Activated CD4-positive, alpha-beta T cell treated with anti-CD3 and anti-CD28 coated beads, Interleukin-2, amount 50 U/mL, for 4 hours (primary cell): ENCODE data around the gene CD63.
A peak's percentile ranks its signal among the peaks of the same experiment; 100 is the strongest.

Experiments
- DNase-seq, 2 experiments: peaks; one replicate each; pipeline ENCODE4 v3.0.0-alpha.2; 2020

The CD63 gene

DNA sequence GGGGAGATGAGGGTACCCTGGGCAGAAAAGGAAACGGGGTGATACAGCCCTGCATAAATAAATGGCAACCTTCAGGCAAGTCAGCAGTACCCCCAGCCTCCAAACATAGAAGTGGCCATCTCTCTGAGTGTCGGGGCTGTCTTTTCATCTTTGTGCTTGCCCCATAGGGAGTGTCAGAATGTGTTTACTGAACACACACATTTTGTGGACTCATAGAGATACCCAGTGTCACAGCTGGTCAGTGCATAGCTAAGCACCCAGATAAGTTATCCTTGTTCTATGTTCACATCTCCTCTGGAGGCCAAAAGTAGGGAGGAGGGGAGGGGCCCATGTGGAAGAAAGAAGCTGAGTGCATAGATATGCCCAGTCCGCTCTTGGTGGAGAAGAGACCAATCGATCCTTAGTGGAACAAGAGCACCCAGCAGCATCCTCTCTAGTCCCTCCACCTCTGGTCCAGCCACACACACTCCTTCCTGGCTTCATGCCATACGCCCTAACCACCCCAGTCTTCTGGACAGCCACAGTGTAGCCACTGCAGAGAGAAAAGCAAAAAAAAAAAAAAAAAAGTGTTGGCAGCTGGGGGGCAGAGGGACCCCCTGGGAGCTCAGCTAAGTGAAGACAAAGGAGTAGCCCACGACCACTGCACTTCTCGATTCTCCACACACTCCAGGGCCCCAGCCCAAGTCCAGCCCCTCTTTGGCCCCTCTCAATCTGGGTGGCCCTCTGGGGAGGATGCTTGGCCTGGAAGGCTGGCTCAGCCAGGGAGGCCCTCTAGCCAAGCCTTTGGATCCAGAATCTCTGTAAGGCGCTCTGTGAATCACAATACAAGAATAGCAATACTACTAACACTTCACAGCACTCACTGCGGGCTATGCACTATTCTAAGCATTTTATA is 23.7 kb downstream of the CD63 start:
- no peak for DNase-seq

DNA sequence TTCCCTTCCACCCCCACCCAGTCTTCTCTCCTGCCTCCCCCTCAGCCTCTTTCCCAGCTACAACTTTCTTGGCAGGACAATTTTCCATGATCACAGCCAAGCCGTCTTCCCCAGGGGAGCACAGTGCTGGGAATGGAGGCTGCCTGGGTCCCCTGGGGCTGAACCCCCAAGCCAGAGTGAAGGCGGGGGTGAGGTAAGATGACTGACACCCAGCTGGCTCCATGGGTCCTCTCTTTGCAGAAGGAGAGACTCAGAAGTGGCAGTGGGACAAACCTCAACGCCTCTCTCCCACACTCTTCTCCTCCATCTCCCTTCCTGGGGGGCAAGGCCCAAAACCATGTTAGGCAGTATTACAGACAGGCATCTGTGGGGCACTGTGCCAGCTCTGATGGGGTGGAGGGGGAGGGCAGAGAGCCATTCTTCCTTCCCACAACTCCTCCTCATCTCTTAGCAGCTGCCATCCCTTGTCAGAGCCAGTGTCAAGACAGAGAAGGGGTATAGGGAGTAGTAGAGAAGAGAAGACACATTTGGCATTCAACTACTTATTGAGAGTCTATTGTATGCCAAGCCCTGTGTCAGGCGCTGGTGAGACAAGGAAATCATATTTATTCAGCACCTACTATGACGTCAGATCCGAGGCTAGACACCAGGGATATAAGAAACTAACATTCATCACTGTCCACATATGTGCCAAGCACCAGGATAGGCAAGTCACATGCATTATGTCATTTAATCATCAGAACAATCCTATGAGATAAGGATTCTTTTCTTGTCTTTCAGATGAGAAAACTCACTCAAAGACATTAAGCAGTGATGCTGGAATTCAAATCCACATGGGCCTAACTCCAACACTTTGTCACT is 24.7 kb downstream of the CD63 start:
- DNase-seq = no peak

DNA sequence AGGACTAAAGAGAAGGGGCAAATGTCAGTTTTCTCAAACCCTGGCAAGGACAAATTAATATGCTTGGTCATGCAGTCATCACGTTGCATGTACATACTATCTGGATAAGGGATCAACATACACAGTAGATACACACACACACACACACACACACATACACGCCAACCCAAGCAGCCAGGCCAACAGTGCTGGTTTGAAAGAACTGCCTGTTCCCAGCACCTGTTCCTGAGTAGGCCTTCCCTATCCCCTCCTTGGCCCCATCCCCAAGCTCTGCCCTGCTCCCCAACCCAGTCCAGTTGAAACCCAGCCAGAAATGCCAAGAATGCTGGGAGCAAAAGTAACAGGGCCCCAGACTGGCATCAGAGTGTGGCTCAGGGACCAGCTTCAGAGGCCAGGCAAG is 25.5 kb downstream of the CD63 start:
- DNase-seq = no peak

DNA sequence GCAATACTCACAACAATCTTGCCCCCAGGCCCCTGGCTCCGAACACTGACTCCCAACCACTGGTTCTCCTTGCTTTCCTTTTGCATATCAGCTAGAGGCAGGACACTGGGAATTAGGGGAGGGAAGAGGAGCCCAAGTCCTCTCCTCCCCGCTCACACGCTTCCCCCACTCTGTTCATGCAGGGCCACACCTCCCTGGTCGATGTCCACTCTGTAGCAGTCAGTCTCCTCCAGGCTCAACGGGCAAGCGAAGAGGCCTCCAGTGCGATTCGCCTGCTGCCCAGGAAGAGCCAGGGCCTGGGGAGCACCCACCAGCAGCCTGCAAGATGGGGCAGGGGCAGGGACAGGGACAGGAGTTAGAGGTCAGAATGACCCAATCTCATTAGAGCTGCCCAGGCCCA is 25.9 kb downstream of the CD63 start:
- no peak for DNase-seq

DNA sequence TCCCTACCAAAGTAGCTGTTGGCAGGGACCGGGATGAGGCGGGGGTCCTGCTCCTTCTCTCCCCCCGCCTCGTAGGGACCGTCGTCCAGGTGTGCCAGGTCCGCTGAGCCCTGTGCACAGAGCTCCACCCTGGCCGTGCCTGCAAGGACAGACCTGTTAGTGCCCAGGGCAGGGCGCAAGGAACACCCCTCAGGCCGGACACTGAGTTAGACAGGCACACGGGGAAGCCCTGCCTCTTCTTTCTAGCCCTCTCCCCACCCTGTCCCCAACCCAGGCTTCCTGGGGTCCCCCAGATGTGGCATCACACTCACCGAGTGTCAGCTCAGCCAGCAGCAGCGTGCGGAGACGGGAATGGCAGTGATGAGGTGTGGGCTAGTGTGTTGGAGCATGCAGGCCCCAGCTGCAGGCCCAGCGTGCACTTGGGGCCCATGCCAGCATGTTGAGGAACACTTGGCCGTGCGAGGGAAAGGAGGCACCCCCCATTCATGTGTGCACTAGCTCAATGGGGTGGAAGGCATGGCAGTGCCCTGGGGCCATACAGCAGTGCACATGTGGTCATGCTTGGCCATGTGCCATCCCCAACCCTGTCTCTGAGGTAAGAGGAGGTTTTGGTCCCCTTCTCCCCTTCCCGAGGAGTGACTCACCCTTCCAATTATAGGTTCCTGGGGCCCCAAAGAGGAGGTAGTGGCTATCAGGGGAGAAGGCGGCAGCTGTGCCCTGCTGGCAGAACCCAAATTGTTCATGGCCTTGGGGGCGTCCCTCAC is 28.4 kb downstream of the CD63 start:
- DNase-seq = no peak

DNA sequence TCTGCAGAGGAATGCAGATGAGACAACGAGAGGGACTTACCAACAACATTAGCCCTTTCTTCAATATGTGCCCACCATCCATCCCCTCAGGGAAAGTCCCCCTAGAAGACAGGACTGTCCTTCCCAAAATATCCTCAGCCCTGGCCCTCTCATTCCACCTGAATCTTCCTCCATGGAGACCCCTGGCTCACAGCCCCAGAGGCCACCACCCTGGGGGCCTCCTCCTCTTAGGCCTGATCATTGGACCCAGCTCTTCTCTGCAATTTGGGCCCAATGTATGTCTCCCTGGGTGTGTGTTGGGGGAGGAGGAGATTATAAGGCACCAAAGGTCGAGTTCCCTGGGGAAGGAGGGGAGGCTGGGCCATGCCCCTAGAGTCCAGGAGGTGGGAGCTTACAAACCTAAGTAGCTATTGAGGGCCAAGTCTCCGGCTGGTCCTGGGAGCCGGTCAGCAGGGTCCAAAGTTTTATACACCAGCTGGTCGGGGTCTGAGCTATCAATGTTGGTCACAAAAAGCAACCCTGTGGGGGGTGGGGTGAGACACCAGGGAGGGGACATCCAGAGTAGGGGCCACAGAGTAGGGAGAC is 29.2 kb downstream of the CD63 start:
- DNase-seq = no peak

DNA sequence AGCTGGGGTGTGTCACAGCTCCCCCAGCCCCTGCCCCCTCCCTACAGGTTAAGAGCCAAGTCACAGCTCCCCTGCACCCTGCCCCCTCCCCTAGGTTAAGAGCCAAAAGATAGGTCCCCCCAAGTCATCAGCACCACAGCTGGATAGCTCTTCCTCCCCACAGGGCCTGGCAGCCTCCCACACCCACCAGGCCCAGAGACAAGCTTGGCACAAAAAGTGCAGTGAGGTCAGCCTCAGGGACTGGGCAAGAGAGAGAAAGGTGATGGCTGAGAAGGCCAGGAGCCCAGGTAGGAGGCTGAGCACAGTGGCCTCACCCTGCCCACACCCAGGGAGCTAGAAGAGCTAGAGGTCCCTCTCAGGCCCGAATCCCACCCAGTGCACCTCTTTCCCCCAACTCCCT is 29.8 kb downstream of the CD63 start:
- DNase-seq = no peak

DNA sequence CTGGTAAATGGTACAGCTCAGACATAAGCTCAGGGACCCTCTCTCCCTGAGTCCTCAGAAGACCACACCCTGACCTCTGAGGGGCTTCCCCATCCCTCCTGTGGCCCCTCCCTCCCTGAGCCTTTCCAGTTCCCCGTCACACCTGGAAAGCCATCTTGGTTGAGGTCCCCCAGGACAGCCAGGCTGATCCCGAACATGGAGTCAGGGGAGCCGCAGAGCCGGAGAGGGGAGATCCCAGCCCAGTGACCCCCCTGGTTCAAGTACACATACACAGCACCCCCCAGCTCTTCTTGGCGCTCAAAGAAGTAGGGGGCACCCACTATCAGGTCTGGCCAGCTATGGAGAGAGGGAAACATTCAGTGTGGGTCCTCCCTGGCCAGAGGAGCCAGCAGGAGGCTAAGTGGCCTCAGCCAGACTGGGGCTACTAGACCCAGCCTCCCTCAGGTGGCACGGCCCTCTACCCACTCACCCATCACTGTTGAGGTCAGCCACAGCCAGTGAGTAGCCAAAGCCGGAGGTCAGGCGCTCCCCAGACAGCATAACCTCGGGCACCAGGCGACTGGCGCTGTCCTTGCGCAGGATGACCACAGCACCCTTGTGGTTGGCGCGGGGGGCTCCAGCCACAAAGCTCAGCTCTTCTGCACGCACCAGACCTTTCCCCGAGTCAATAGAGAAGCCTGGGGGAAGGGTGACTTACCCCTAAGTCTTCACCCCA is 30.4 kb downstream of the CD63 start:
- DNase-seq = no peak

DNA sequence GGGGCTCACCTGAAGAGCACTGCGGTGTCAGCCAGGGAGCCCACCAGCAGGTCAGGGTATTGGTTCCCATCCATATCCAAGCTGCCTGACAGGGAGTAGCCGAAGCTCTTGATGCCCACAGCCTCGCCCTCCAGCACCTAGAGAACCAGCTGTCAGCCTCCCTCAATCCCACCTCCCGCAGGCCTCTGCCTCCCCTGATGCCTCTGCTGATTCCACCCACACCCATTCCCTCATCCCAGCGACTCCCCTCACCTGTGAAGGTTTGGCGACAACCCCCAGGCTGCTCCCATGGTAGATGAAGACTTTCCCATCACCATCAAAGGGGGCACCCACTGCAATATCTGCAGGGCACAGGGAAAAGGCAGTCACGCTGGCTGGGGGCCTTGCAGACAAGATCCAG is 31.1 kb downstream of the CD63 start:
- no peak for DNase-seq

DNA sequence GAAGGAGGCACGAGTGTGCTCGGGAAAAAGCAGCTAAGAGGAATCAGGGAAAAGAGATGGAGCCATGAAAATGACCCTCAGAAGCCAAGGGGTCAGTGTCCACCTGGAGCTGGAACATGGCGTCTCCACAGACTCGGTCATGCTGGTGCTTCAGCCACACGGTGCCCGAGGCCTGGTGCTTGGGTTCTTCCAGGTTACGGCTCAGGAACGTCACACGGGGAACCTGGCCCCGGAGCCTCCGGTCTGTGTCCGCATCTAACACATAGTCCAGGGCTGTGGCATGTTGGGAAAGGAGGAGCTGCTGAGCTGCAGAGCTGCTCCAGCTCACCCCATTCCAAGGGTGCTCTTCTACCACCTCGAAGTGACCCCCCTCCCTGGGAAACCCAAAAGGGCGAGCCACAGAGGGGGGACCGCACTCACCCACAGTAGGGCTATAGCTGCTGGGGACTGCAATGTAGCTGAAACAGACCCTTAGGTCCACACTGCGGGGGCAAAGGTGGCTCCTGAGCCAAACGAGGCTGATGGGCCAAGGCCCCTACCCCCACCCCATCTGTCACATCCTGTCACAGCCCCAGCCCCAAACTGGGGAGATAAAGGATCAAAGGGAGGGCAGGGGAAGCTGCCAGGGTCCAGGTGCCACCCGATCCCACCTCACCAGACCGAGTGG is 31.9 kb downstream of the CD63 start:
- no peak for DNase-seq

DNA sequence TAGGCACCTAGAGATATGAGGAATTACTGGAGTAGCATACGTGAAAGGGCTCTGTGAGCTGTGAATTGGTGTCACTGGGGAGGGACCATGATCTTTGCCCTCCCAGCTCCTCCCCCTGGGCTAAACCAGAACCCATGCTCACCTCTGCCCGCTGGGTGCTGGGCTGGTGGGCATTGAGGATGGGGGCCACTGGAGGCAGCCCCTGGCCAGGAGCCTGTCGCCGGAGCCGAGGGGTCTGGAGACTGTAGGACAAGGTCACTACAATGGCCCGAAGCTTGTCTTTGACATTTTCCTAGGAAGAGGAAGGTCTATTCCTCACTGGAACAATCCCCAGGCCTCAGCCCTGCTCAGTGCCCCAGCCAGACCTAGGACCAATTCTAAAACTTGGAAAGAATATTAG is 32.7 kb downstream of the CD63 start:
- DNase-seq = no peak

DNA sequence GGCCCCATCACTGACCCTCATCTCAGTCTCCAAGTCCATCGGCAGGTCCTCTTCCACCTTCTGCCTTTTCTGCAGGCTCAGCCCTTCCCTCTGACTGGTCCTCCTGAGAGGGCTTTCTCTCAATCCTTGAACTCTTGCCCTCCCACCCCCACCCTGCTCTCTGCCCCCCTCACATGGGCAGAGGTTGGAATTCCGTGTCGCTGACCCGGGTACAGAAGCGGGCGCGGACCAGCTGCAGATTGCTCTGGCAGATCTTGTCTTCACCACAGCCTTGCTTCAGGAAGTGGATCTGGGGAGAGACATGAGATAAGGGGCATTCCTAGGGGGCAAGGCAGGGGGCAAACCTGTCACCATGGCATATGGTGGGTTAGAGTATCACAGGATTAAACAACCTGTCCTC is 33.5 kb downstream of the CD63 start:
- no peak for DNase-seq

DNA sequence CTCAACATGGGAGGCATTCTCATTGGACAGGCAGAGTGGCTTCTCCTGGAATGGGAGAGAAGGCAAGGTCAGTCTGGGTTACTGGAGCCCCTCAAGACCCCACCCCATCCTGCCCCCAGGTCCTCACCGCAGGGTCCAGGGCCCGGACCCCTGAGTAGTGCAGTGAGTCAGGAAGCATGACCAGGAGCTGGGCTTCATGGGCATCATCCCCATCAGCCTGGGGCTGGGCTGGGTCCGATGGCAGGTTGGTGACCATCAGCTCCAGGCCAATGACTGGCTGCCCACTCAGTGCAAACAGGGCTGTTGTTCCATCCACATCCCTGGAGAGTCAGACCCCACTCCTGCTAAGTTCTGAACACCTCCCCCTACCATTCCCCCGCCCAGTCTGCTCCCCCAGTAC is 34.2 kb downstream of the CD63 start:
- DNase-seq = no peak

DNA sequence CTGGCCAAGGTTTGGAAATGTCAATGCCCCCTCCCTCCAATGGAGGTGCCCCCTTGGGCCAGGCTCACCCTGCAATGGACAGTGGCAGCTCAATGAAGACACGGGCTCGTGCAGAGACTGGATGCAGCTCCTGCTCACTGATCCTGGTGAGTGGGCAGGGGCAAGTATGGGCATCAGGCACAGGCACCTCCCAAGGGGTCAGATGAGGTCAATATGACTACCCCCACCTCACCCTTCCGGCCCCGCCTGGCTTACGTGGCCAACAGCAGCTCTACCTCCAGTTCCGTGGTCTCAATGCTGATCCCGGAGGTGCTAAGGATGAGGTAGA is 34.7 kb downstream of the CD63 start:
- no peak for DNase-seq

DNA sequence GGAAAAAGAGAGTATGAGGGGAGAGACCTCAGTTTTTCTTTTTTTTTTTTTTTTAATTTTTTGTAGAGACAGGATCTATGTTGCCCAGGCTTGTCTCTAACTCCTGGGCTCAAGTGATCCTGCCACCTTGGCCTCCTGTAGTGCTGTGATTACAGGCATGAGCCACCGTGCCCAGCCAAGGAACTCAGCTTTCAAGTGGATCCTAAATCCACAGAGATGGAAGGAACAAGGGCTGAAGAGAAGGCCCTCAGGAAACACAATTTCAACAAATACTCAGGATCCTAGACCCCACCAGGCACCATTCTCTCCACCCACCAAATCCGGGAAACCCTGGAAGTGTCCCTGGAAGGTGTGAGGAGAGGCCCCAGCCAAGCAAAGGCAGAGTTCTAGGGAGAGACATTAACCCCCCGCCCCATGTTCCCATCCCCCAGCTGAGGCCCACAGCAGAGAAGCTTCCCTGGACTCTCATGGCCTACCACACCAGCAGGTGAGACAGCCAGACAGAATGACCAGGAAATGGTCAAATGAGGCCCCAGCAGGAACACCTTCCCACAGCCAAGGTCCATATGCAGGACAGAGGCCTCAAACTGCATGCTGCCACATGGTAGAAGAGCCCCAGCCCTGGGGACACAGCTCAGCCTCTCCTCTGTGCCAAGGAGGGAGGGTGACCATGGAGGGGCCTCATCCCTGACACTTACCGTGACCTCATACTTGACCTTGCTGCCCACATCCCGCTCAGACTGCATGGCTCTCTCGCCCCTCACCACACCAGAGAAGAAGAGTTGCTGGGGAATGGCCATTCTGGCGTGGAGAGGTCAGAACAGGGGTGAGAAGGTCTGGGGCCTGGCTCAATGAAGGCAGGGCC is 35.3 kb downstream of the CD63 start:
- no peak for DNase-seq

DNA sequence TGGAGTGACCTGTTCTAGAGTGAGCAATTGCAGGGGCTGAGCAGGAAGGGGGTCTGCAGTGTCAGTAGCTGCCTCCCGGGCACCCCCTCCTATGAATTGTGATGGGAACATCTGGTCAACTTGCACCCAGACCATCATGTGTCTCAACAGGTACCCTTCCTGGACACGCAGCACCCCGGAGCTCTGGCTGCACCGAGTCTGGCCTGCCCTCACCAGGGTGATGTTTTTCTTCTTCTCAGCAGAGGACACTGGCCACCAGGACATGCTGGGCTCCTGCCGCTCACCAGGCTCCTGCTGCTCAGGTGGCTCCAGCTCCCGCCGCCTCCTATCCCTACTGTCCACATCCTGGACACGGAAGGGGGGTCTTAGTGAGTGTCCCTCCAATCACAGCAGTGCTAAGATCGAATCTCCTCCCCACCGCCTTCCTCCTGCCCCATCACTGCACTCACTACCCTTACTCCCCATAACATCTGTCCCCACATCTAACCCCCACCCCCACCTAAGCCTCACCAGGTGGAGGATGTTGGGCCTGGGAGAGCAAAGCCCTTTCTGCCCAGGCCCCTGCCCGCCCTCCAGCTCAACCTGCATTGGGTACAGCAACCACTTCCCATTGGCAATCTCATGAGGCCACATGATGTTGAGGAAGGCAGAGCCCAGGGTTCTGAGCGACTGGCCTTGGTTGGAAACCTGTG is 36.0 kb downstream of the CD63 start:
- no peak for DNase-seq

DNA sequence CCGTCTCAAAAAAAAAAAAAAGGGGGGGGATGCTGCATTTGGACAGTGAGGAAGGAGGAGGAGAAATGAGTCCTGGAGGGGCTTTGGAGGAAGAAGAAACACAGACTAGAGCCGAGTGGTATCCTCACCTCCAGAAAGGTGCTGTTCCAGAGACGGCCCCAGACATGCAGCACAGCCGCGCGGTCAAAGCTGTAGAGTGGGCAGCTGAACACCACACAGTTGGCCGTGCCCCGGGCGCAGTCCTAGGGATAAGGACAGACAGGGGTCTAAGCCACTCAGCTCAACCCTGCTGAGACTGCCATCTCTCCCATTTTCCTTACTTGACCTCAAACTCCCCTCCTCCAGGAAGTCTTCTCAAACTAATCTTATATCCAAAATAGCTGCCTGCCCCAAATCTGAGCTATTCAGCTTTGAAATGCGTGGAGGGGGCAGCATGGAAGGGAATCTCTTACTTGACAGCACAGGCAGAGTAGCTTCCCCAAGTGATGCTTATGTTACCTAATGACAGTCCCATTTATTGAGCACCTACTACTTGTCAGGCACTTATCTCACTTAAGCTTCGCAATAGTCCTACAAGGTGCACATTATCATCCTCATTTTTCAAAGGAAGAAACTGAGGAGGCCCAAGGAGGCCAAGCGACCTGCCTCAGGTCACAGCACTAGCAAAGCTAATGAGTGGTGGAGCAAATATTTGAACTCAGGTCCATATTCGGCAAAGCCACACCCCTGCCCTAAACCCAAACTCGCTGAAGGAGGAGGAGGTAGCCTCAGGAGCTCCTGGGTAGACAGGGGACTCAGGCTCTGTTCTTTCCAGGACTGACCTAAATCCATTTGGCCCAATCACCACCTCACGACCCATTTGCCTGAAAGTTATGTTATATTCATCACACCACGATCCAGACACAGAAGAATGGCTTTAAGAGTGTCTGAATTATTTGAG is 39.8 kb downstream of the CD63 start:
- no peak for DNase-seq

DNA sequence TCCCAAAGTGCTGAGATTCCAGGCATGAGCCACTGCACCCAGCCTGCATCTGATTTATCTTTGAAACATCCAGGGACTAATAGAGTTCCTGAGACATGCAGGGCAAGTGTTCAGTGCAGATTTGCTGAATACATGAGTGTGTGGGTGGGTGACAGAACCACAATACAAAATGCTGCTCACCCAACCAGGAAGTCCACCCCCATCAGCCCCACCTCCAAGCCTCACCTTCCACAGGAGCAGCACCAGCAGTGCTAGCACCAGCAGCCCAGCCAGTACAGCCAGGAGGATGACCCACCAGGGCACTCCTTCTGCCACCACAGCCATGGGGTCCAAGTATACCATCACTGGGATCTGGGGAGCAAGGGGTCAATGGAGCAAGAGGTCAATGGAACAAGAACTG is 41.1 kb downstream of the CD63 start:
- peak in 1 of 2 experiments; percentile 8 for DNase-seq
